T-helper 2 cell (primary cell): Measurements from ENCODE around the gene NCAM1.
"Not testable (repeated sequence)": the region's sequence is repeated elsewhere in the genome, so short reads cannot be mapped to it uniquely, and the experiment has no call there.

ENCODE experiments used
- DNase-seq, 5 experiments: peaks; one replicate each; pipeline versions ENCODE4 v3.0.0 to v3.0.0-alpha.2; 2012 to 2022

Gene NCAM1

DNA sequence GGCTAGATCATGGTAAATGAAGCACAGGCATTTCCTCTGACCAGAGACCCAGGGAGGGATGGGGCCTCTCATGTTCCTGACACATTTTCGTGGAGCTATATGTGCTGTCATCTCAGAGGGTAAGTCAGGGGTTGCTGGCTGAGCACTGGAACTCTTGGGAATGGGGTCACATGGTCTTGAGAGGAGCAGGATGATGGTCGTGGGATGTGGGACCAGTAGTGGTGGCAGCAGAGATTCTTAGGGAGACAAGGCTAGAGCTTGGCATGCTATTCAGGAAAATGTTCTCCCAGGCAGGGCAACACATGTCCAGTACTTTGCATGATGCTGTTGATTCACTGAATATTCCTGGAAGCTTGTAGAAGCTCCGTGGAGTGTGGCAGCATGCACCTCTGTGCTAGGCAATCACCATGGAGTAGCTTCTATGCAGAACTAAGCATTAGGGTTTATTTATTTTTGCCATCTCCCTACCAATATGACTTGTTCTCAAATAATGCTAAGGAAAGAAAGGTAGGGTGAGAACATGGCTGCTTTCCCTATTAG, 321.7 kb downstream of the NCAM1 start:
- DNase-seq, result no peak

DNA sequence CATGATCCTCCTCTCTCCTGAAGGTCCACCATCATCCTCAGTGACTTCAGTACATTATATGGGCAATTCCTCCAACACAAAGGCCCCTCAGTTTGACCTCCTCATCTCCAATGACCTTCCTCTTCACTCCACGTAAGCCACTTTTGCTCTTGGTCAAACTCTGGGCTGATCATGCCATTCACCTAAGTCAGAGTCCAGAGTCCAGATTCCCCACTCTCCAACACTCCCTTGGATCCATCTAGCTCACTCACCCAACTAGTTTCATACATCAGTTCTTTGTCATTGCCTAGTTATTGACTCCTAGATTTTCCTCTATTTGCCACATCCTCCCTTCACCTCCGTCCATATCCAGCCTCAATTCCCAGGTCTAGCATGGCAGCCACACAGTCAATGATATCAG, 322.7 kb downstream of the NCAM1 start:
- DNase-seq, result no peak

GRCh38 chr11:113286009-113286408, 324.8 kb downstream of the NCAM1 start:
- DNase-seq, result no peak

GRCh38 chr11:113286509-113287497, 325.6 kb downstream of the NCAM1 start:
- no peak for DNase-seq

- DNase-seq, result no peak
These were observed 326.6 kb downstream of the NCAM1 start for GRCh38 chr11:113287801-113288200.

DNA sequence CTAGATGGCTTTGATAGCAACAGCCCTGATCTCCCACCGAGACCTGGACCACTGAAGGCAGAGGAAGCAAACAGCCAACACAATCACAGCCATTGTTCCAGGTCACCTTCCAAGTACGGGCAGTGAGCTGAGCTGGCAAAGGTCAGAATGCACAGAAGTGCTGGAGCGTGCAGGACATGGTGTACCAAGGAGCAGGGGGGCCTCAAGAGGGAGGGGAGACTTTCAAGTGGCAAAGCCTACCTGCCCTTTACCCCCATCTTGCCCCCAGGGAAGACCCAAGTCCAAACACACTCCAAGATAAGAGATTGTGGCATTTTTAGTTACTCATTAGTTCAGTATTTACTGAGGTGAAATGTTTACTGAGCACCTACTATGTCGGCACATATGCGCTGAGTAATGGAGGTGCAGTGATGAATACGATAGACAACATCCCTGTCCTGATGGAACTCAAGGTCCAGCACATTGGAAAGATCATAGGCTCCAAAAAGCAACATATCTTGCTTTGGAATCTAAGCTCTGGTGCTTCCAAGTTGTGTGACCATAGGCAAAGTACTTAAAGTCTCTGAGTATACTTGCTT, 327.2 kb downstream of the NCAM1 start:
- DNase-seq, result no peak

- DNase-seq, result peak; percentile 24 to 58 (median 43)
These were observed 328.4 kb downstream of the NCAM1 start for GRCh38 chr11:113289431-113290187.

DNA sequence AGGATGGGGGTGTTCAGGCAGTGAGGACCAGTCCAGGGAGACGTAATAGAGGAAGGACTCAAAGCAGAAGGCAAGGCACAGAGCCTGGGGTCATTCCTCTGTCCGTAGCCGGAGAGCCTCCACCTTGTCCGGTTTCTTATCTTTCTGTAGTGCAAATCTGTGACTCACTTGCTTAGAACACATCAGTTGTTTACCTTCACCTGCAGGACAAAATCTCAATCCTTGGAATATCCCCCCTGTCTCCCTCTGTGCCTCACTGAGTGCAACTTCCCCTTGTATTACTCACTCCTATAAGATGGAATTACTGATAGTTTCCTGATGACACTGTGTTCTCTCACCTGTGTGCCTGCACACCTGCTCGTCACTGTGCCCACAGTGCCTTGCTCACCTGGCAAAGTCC, 332.7 kb downstream of the NCAM1 start:
- no peak for DNase-seq

DNA sequence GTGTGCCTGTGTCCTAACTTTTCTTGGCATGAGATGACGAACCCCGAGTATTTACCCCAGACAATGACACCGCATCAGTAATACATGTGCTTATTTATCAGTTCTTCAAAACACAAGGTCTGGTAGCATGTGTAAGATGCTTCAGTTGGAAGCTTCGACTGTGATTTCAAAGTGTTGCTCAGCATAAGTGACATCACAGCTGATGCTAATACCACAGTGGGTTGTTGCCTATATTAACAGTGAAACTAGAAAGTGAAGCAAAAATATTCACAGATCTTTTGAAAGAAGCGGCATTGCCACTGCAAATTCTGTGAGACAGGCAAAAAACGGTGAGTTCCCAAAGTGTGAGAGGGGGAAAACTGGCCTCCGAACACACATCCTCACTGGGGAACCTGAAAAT, 334.8 kb downstream of the NCAM1 start:
- DNase-seq, result no peak

DNA sequence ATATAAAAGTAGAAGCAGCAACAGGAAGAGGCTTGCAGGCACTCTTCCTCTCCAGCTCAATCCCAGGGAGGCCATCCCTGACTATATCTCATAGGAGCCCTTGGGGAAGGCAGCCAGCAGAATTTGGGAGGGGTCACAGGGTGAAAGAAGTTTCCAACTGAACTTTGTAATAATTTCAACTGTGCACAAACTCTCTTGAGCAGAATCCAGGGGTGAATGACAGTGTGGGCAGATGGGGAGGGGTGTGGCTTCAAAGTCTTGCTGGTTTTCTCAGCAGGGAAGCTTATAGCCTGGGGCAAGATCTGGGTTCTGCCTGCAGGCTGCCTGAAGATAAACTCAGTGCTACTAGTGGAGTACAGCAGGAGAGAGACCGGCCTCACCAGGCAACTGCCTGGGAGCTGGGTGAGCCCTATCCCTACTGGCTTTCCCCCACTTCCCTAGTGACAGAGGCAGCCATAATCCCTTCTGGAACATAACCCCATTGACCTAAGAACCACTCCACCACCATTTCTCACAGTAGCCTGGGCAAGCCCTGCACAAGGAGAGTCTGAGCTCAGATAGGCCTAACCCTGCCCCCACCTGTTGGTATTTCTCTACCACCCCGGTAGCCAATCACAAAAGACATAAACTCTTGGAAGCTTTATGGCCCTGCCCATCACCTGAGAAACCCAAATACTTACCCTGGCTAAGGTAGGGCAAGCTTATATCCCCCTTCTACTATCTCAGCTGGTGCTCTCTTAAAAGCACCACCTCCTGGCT, 335.4 kb downstream of the NCAM1 start:
- DNase-seq, result no peak

DNA sequence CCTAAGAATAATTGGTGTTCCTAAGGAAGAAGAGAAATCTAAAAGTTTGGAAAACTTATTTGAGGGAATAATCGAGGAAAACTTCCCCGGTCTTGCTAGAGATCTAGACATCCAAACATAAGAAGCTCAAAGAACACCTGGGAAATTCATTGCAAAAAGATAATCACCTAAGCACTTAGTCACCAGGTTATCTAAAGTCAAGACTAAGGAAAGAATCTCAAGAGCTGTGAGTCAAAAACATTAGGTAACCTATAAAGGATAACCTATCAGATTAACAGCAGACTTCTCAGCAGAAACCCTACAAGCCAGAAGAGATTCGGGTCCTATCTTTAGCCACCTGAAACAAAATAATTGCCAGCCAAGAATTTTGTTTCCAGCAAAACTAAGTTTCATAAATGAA, 337.3 kb downstream of the NCAM1 start:
- DNase-seq, result not testable (repeated sequence)

GRCh38 chr11:113304916-113305315, 343.7 kb downstream of the NCAM1 start:
- DNase-seq, result no peak

GRCh38 chr11:113305440-113306336, 344.5 kb downstream of the NCAM1 start:
- peak; percentile 32 to 71 (median 54) for DNase-seq

DNA sequence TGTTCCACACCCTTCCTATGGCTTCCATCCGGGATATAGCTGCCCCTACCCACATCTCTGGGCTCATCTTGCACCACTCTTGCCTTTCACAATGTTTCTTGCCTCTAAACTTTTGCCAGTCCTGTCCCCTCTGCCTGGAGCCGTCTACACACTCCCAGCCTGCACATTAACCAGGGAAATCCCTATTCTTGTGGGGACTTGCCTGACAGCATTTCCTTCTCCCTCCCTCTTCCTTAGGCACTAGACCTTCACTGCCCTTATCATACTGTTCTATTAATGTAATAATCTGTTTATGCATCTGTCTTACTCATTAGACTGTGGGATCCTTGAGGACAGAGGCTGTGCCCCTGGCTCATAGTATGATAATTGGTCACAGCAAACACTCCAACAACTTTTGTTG, 347.4 kb downstream of the NCAM1 start:
- no peak for DNase-seq

DNA sequence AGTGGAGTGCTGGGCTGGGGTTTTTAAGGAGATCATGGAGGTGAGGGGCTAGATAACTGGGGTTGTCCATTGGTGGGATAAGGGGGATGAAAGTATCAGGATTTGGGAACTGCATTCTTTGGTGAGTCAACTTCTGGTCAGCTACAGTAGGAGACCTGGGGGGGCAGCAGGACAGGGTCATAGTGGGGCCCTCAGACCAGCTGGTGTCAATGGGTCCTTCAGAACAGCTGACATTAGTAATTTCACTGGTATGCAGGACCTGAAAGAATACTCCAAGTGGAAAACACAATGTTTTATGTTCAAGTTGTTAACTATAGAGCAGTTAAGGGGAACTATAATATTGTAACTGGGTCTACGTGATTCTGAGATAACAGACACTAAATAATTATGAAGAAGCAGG, 350.3 kb downstream of the NCAM1 start:
- no peak for DNase-seq

DNA sequence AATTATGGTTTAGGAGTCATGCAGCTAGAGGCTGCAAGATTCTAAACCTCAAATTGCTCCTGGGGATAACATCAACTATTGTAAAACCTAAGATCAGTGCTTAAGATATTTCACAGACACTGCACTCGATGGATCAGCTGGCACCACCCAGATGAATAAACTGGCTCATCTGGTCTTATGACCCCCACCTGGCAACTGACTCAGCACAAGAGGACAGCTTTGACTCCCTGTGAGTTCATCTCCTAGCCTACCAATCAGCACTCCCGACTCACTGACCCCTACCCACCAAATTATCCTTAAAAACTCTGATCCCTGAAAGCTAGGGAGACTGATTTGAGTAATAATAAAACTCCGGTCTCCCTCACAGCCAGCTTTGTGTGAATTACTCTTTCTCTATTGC, 352.4 kb downstream of the NCAM1 start:
- DNase-seq, result peak in 1 of 5 experiments; percentile 12

DNA sequence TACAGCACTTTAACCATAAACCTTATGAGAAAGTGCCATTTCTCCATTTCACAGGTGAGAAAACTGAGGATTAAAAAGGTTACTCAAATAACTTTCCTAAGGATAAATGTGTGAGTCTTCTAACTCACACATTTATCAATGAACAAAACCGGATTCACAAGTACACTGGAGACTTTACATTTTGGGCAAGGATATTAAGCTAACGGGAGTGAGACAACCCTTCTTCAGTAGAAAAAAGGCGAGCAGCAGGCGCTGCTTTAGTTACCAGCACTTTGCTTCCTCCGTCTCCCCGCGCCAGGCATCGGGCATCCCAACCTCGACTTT, 352.8 kb downstream of the NCAM1 start:
- DNase-seq, result no peak

DNA sequence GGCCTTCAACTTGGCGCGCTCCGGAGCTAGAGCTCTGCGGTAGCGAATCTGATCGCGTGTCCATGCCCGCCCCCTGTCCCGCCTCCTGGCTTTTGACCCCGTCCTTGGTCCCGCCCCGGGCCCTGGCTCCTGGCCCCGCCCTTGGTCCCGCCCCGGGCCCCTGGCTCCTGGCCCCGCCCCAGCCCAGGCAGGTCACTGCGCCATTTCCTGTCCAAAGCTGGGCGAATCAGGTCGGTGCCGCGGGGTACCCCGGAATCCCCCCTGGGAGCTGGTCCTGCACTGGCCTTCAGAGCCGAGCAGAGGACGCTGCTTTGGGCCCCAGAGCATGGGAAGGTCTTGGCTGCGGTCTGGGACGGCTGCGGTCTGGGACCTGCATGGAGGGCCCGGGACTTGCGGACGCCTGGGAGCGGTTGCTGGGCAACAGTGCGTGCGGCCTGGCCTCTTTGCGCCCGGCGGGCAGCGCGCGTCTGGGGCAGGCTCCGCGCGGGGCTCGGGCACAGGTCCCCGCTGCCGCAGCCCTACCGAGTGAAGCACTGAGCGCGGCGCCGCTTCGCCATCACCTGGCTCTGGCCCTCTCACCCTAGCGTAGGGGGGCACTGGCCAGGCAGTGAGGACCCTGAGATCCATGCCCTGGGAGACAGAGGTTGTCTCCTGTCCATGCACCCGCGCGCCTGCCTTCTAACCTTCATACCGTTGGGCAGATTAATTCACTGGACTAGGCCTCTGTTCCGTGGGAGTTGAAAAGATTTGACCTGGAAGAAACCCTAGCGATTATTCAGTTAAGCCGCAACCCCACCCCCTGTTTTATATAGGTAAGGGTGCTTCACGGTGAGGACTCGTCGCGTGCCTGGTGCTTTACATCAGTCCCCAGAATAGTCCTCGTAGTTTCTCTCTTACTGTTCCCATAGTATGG, 353.4 kb downstream of the NCAM1 start, which contains the start of gene TTC12:
TSS of gene TTC12 (plus strand) at position 195 of the 913 bp plus-strand sequence. CDS start 1,675 bp downstream, outside the sequence.
- peak; percentile 79 to 92 (median 85) for DNase-seq

- no peak for DNase-seq
These were observed 354.6 kb downstream of the NCAM1 start for GRCh38 chr11:113315811-113316210.

DNA sequence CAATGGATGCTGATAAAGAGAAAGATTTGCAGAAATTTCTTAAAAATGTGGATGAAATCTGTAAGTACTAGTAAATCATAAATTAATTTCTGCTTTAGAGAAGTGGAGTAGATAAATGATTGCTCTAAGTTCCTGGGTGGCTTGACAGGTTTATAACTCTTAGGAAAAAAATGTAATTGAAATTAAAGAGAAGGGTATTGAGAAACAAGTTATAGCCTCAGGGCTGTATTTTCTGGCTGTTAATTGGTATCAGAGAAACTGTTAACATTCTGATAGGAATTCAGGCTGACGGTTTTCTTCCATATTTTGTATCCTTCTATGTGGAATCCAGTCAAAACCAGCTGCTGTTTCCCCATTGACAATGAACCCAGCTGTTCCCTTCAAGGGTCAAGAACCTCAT, 355.0 kb downstream of the NCAM1 start:
- DNase-seq, result no peak
